ENCODE results near the gene MRPL27. TPM values are rescaled to one million over a fixed set of nuclear protein-coding genes. Genes with fewer than 3 reads are reported as not detected.

MRPL27 gene
- total RNA-seq, 1 donor from 2014 or later: 77.2 TPM

GRCh38 chr17:50371526-50371925 is 1.5 kb downstream of the MRPL27 start:
- Mint-ChIP-seq H3K9me3 (ENCODE audit: unreplicated experiment) (peaks cover 8% of the 10 kb centered on the region), H3K36me3 (ENCODE audit: unreplicated experiment) (no peaks in the 10 kb centered on the region), H3K27me3 (ENCODE audit: unreplicated experiment) (peaks cover 5% of the 10 kb centered on the region), H3K4me1 (ENCODE audit: low read depth, unreplicated experiment) (peaks cover 15% of the 10 kb centered on the region), H3K27ac (ENCODE audit: unreplicated experiment) (peak overlapping the region; percentile 9), H3K4me3 (ENCODE audit: unreplicated experiment) (peak overlapping the region; percentile 100)
- DNase-seq: no peak
- TF ChIP-seq, protein P1, sequence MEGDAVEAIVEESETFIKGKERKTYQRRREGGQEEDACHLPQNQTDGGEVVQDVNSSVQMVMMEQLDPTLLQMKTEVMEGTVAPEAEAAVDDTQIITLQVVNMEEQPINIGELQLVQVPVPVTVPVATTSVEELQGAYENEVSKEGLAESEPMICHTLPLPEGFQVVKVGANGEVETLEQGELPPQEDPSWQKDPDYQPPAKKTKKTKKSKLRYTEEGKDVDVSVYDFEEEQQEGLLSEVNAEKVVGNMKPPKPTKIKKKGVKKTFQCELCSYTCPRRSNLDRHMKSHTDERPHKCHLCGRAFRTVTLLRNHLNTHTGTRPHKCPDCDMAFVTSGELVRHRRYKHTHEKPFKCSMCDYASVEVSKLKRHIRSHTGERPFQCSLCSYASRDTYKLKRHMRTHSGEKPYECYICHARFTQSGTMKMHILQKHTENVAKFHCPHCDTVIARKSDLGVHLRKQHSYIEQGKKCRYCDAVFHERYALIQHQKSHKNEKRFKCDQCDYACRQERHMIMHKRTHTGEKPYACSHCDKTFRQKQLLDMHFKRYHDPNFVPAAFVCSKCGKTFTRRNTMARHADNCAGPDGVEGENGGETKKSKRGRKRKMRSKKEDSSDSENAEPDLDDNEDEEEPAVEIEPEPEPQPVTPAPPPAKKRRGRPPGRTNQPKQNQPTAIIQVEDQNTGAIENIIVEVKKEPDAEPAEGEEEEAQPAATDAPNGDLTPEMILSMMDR (IDR thresholded peaks at IDR 0.05; ENCODE audit: partially characterized antibody, unreplicated experiment): no peak

DNA sequence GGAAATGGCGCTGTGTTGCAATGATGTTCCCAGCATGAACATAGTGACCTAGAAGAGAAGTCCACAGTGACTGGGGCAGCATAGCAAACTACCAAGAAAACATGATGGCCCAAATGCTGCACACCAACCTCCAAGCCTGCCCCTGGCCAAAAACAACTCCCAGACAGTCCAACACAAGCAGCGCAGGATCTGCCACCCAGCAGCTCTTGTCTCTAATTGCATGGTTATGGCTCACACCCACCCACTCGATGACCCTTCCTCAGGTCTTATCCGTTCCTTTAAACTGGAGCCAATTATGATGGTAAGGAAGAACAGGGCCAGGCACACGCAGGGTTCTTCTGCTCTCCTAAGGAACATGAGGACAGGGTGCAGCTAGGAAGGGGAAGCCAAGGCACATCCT is 2.9 kb downstream of the MRPL27 start:
- Mint-ChIP-seq H3K9me3 (ENCODE audit: unreplicated experiment) (peaks cover 8% of the 10 kb centered on the region), H3K36me3 (ENCODE audit: unreplicated experiment) (no peaks in the 10 kb centered on the region), H3K27me3 (ENCODE audit: unreplicated experiment) (peaks cover 5% of the 10 kb centered on the region), H3K4me3 (ENCODE audit: unreplicated experiment) (no peak overlapping the region), H3K27ac (ENCODE audit: unreplicated experiment) (no peak overlapping the region), H3K4me1 (ENCODE audit: low read depth, unreplicated experiment) (peaks cover 25% of the 10 kb centered on the region)
- TF ChIP-seq, protein P1 (IDR thresholded peaks at IDR 0.05; ENCODE audit: partially characterized antibody, unreplicated experiment): no peak
- DNase-seq: no peak

DNA sequence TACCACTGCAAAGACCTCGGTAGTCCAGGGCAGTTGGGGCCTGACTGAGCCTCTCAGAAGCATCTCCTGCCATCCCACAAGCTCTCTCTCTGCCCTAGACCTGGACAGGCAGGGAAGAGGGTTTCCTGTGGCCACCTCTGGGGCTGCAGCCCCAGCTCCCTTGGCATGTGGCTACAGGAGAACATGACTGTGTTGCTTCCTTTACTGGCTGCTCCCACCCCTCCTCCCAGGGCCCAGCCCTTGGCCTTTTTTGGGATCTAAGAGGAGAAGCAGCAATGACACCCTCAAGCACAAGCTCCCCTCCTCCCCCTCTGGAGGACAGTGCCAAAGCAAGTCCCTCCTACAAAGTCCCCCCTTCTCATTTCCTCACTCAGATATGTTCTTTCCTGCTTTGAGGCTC is 5.6 kb downstream of the MRPL27 start:
- Mint-ChIP-seq H3K4me3 (ENCODE audit: unreplicated experiment) (no peak overlapping the region), H3K36me3 (ENCODE audit: unreplicated experiment) (no peaks in the 10 kb centered on the region), H3K4me1 (ENCODE audit: low read depth, unreplicated experiment) (peaks cover 40% of the 10 kb centered on the region), H3K9me3 (ENCODE audit: unreplicated experiment) (peaks cover 5% of the 10 kb centered on the region), H3K27me3 (ENCODE audit: unreplicated experiment) (peaks cover 3% of the 10 kb centered on the region), H3K27ac (ENCODE audit: unreplicated experiment) (no peak overlapping the region)
- TF ChIP-seq, protein P1 (IDR thresholded peaks at IDR 0.05; ENCODE audit: partially characterized antibody, unreplicated experiment): no peak
- DNase-seq: no peak

GRCh38 chr17:50365649-50366393 is 7.2 kb downstream of the MRPL27 start:
- Mint-ChIP-seq H3K4me3 (ENCODE audit: unreplicated experiment) (peak overlapping the region; percentile 78), H3K4me1 (ENCODE audit: low read depth, unreplicated experiment) (peaks cover 35% of the 10 kb centered on the region), H3K9me3 (ENCODE audit: unreplicated experiment) (peaks cover 9% of the 10 kb centered on the region), H3K36me3 (ENCODE audit: unreplicated experiment) (no peaks in the 10 kb centered on the region), H3K27ac (ENCODE audit: unreplicated experiment) (peak overlapping the region; percentile 97), H3K27me3 (ENCODE audit: unreplicated experiment) (peaks cover 3% of the 10 kb centered on the region)
- no peak for DNase-seq
- TF ChIP-seq, protein P1 (IDR thresholded peaks at IDR 0.05; ENCODE audit: partially characterized antibody, unreplicated experiment): no peak

DNA sequence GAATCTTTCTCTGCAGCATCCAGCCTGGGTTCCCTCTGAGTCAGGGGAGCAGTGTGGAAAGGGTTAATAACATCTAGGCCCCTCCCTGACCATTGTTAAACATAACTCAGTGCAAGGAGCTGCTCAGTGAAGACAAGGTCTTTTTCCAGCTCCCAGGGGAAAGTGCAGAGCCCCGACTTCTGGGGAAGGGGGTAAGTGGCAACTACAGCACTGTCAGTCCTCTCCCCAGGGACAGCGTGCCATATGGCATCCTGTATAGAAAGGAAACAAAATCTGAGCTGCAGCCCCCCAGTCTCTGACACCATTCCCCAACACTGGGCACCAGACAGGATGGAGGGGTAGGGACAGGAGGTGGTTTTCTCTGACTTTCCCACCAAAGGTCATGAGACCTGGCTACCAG is 7.8 kb downstream of the MRPL27 start:
- H3K4me1 Mint-ChIP-seq (ENCODE audit: low read depth, unreplicated experiment): peaks cover 35% of the 10 kb centered on the region
- peak; percentile 56 for DNase-seq
- H3K27me3 Mint-ChIP-seq (ENCODE audit: unreplicated experiment): peaks cover 3% of the 10 kb centered on the region
- peak overlapping the region; percentile 78 for H3K4me3 Mint-ChIP-seq (ENCODE audit: unreplicated experiment)
- H3K9me3 Mint-ChIP-seq (ENCODE audit: unreplicated experiment): peaks cover 9% of the 10 kb centered on the region
- TF ChIP-seq, protein P1 (IDR thresholded peaks at IDR 0.05; ENCODE audit: partially characterized antibody, unreplicated experiment): no peak
- peak overlapping the region; percentile 97 for H3K27ac Mint-ChIP-seq (ENCODE audit: unreplicated experiment)
- no peaks in the 10 kb centered on the region for H3K36me3 Mint-ChIP-seq (ENCODE audit: unreplicated experiment)
